AG09319 (cell line): ENCODE results near the gene ABCF3.
A peak's percentile ranks its signal among the peaks of the same experiment; 100 is the strongest.

Experiments used
- DNase-seq: peaks from one replicate; pipeline ENCODE4 v3.0.0-alpha.2; 2010; ENCODE audit warnings: low read depth; ENCODE audit errors: extremely low read depth
- CTCF ChIP-seq: IDR thresholded peaks from 2 replicates; pipeline ENCODE4 v1.5.1; 2011; ENCODE audit warnings: low read depth, mild to moderate bottlenecking, inconsistent platforms, low read length, moderate library complexity

The ABCF3 gene

GRCh38 chr3:184233127-184233843, 47.3 kb downstream of the ABCF3 start:
- no peak for TF ChIP-seq CTCF

DNA sequence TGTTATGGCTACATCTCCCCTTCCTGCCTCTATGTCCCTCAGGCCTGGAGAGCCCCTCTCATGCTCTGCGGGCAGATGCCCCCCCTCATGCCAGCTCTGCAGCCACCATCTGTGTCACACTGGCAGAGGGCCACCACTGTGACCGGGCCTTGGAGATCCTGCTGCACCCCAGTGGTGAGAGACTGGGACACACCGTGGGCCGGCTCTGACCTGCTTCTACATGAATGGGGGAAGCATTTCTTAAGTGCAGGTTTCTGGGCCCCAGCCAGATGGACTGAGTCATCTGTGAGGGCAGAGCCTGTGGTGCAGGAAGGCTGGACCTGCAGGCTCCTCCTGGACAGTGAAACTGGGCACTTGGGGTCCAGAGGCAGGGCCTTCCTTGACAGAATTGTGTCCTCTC, 48.2 kb downstream of the ABCF3 start:
- no peak; the same call in 1 of the 2 replicates for TF ChIP-seq CTCF
- DNase-seq, result peak; percentile 27

More at GRCh38 chr3:184233127-184233843, 47.3 kb downstream of the ABCF3 start:
- no peak for DNase-seq

GRCh38 chr3:184234671-184235380, 48.8 kb downstream of the ABCF3 start:
- TF ChIP-seq CTCF, result no peak
- no peak for DNase-seq

- no peak for DNase-seq
- TF ChIP-seq CTCF, result no peak
These were observed 49.5 kb downstream of the ABCF3 start for GRCh38 chr3:184235381-184236032.

GRCh38 chr3:184236033-184236410, 50.0 kb downstream of the ABCF3 start:
- no peak for DNase-seq
- TF ChIP-seq CTCF, result no peak

- DNase-seq, result no peak
- no peak for TF ChIP-seq CTCF
These were observed 50.6 kb downstream of the ABCF3 start for GRCh38 chr3:184236636-184237035.

DNA sequence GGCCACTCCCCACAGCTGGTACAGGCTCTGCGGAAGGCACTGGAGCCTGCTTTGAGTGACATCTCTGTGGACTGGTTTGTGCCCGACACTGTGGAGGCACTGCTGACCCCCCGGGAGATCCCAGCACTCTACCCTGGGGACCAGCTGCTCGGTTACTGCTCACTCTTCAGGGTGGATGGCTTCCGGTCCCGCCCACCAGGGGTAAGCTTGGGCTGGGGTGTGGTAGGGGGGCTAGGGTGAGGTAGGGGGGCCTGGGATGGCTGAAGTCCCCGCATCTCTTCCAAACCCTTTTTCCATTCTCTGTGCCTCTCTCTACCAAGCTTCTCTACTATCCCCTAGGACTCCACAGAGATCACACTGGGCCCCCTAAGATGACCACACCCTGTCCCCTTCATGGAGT, 51.2 kb downstream of the ABCF3 start:
- DNase-seq, result no peak
- TF ChIP-seq CTCF, result no peak
